HG02763 (cell line): ENCODE measurements around the gene RBMS3.

Experiments
- ATAC-seq: cut with Tn5 transposase; IDR thresholded peaks from one replicate; pipeline ENCODE4 v1.9.1; 2021; ENCODE audit warnings: mild to moderate bottlenecking, moderate library complexity; ENCODE audit not compliant: unreplicated experiment

Gene RBMS3

GRCh38 chr3:29919571-29919970, 638.7 kb downstream of the RBMS3 start:
- no peak for ATAC-seq

GRCh38 chr3:29922992-29923746, 642.3 kb downstream of the RBMS3 start:
- no peak for ATAC-seq

DNA sequence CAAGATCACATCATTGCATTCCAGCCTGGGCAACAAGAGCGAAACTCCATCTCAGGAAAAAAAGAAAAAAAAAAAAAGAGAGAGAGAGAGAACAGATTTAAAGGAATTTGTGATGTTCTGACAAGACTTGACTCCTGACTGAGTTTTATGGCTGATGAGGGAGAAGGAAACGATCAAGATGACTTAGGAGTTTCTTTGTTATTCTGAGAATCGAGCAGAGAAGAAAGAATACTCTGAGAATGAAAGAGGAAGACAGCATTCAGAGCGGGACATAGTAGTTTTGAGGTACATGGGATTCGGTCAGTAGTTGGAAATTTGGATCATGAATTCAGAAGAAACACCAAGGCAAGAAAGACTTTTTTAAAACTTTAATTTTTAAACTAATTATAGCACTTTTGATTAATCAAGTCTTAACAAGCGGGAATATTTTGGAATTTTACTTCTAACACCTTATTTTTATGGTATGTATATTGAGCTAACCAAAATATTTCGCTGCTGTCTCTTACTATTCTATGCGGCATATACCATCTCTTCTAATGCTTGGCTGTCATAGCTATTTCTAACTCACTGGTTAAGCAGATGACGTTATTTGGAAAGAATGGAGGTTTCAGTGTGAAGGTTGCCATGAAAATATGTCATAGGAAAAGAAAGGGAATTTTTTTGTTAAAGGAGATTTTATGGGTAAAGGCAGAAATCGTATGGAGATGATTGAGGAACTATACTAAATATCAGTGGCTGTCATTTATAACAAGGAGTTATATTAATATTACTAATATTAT, 644.1 kb downstream of the RBMS3 start:
- ATAC-seq: no peak

DNA sequence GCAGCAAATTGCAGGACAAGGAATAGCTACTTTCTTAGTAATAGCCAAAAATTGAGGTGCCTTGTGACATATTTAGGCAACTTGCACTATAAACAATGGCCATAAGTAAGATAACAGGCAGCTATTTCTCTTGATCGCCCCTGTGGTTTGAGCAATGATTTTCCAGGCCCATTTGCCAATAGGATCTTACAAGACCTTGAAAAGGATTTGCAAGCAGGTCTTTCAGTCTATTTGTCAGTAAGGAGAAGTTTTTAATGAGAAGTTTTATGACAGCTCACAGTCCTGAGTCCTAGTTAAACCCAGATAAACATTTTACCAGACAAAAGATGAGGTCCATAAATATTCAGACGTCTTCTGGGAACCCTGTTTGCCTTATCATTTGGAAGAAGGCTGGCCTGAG, 645.5 kb downstream of the RBMS3 start:
- no peak for ATAC-seq

GRCh38 chr3:29932696-29933325, 651.9 kb downstream of the RBMS3 start:
- ATAC-seq: no peak

DNA sequence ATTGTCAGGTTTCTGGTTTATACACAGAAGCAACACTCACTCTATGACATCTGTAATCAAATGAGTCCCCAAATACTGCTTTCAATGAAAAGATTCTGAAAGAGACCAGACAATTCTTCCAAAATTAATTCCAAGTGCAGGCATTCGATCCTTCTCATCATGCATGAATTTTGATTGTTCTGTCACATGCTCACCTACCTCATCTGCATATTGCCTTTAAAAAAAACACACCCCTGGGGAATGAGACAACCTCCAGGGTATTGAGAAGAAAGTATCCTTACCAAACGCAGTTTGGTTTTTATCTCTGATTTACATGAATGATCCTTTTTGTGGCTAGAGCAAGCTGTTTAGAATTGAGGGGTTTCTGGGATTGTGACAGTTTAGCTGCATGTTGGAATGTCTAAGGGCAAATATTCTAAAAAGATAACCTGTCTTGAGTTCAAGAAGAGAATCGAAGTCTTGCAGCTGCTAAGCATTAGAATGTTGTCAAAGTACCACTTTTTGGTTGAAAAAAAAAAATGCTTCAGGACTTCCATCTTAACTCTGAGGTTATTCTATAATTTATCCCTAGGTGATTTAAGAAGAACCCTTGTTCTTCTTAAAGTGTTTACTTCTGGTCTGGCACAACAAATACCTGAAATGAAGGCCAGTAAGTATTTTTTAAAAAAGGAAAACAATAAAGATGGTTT, 653.1 kb downstream of the RBMS3 start:
- ATAC-seq: no peak

- no peak for ATAC-seq
Measured at GRCh38 chr3:29934751-29935150, 653.9 kb downstream of the RBMS3 start.

DNA sequence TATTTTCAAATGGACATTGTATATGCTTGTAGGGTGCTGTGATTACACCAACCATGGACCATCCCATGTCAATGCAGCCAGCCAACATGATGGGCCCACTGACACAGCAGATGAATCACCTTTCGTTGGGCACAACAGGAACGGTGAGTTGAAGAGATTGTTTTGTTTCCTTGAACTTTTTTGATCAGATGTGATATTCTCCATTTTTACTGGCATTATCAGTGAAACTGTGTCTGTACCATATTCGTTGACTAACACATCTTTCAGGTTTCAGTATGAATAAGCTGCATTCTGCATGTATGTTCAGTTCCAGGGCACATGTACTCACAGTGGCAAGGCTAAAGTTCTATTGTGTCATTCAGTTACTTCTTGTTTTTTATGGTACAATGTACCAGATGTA, 655.2 kb downstream of the RBMS3 start:
- peak; percentile 59 for ATAC-seq

DNA sequence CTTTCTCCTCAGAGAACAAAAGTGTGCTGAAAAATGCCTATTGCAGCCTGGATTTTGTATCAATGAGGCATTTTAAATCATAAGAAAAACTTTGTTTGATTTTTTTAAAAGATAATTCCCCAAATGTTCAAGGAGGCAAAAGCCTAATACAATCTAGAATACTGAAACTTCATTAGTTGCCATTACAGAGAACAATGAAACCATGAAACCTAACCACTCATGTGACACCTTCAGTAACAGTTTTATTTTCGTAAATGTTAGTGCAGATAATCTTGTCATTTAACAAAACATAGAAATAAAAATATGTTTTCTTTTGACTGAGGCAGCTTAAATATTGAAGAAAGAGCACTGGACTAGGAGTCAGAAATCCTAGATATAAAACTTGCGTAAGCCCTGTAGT, 655.9 kb downstream of the RBMS3 start:
- no peak for ATAC-seq

DNA sequence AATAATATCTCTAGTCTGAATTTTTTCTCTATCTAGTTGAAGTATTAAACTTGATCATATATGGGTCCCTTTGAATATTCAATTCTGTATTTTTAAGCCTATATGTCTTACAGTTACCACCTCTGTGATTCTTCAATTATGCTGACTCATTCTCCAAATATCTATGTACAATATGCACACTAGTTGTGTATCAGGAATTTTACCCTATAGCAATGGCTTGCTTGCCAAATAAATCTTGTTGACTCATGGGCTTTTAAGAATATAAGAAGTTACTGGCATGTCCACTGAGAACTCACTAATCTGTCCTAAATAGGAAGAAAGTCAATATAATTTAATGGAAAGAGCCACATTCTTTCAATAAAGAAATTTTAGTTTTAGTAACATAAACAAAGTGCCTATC, 656.3 kb downstream of the RBMS3 start:
- ATAC-seq: no peak

DNA sequence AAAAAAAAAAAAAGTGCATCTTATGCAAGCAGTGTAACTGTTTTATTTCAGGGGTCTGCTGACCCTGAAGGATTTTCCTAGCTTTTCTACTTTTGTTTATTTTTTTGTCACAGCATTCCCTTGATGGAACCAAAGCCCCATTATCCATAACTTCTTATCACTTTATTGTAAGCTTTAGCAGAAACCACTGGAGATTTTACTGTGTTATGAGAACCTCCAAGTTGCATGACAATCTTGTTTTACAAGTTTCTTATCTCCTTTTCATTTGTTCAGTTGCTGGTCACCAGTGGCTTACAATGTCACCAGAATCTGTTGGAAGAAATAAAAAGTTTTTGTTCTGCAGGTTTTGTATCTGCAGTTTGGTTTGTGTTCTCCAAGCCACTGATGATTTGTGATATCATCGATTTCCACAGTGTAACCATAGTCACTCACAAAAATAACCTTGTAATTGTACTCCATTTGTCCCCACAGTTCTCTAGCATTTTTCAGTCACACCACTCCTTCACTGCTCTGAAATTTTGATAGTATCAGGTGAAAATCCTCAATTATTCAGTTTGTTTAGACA, 660.0 kb downstream of the RBMS3 start:
- ATAC-seq: no peak

GRCh38 chr3:29942297-29942696, 661.4 kb downstream of the RBMS3 start:
- no peak for ATAC-seq

GRCh38 chr3:29949131-29949530, 668.3 kb downstream of the RBMS3 start:
- ATAC-seq: no peak

- ATAC-seq: no peak
Measured at GRCh38 chr3:29949940-29950616, 669.2 kb downstream of the RBMS3 start.

DNA sequence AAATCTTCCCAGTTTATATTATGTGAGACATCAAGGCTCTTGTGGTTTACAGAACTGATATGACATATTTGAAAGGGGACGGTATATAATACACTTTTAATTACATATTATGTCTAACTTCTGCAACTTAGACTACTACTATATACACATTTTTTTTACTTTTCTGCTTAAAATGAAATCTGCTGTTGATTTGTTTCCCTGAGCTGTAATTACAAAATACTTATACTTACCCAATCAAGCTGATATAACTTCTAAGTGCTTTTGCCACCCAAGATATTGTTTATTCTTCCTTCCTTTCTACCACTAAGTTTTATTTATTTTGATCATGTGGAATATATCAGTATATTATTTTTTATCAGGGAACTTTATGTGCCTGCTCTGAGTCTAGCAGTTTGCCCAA, 671.6 kb downstream of the RBMS3 start:
- ATAC-seq: no peak

DNA sequence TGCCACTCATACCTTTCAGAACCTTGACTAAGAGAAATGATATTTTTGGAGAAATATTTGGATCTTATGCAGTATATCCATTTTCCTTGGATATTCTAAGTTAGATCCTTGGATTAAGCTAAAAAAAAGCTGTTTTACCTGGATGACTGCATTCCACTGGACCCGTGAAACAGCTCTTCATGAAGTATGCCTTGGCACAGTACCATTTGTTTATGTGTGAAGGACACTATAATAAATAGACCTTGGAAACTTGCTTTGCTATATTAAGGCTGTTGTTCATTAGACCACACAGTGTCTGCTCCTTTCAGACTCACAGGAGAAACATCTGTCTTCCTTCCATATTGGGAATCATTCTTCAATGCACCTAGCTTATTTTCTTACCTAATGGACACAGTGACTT, 674.5 kb downstream of the RBMS3 start:
- ATAC-seq: no peak

DNA sequence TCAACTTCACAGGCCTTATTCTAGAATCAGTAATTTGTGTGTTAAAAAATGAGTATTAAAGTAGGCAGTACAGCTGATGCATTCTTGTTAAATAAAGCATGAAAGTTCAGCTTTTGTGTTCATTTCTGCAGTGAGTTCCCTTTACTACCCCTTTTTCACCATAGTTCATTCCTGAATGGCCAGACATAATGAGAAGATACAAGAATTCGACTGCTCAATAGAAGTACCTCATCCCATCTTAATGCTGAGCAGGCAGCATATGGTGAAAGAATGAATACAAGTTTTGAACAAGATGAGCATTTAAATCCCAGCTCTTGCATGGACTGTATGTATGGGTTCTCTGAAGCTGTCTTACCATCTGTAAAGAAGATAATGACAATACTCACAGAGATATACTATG, 677.9 kb downstream of the RBMS3 start:
- no peak for ATAC-seq

DNA sequence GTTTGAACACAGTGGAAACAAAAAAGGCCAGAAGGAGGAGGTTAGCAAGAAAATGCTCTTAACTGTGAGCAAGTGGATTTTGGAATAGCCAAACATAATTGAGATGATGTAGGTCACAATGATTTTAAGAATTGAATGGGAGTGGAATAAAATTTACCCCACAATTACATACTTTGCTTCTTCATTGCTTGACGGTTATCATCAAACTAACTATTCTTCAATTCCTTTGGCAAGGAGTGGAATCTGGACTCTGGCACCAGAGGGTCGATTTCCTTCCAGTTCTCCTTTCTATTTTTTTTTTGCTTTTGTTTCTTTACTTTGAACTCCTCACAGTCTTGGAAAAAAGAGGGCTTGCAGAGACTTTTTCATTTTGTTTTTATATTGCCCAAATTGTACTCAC, 691.0 kb downstream of the RBMS3 start:
- ATAC-seq: no peak

GRCh38 chr3:29972320-29972993, 691.6 kb downstream of the RBMS3 start:
- ATAC-seq: no peak

DNA sequence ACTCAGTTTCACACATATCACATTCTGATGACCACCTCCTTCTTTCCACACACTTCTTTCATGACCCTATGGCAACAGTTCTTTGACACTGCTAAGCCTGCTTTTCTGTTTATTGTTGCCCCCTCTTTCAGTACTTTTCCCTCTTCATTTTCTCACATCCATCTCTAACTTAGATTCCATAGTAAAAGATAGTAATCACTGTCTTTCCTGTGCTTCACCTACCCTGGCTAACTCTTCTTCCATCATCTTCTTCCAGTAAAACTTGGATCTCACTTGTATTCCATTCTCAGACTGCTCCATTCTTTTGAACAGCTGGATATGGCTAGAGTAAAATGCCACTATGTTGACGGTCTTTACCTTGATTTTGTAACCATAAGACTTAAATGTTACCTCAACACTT, 692.9 kb downstream of the RBMS3 start:
- no peak for ATAC-seq
